Activated T-cell treated with anti-CD3 and anti-CD28 coated beads for 24 hours (primary cell): ENCODE data around the gene CRIM1.

Experiments
- DNase-seq: peaks from one replicate; pipeline ENCODE4 v3.0.0-alpha.2; 2020; ENCODE audit warnings: low read depth

Gene CRIM1

GRCh38 chr2:36455788-36456187 is 100.2 kb downstream of the CRIM1 start:
- DNase-seq: no peak

- no peak for DNase-seq
Measured at GRCh38 chr2:36456227-36457175, 100.9 kb downstream of the CRIM1 start.

- DNase-seq: no peak
Measured at GRCh38 chr2:36458106-36458505, 102.5 kb downstream of the CRIM1 start.

GRCh38 chr2:36459725-36460137 is 104.2 kb downstream of the CRIM1 start:
- DNase-seq: no peak

DNA sequence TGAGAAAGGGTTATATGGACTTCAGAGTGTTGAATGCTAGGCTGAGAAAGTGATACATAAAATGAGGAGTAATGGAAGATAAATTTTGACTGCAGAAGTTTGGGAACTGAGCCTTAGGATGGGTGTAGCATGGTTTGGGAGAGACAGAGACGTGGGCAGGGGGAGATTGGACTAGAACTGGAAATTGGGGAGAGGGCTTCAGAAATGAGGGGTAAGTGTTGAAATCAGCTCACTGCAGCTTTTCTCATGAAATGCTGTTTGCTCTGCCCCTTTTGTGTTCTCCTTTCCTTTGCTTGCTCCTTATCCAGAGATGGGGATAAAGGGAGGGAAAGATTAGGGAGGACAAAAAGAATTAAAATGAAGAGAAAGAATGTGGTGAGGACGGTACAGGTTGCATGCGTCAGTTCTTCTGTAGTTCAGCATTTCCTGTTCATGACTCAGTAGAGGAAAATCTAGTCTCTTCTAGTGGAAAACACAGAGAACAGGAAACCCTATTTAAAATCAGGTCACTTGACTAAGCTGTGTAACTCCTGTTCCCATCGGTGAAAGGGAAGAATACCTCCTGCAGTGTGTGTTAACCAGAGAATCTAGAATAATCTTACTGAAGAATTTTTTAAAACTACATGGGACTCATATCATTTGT is 105.6 kb downstream of the CRIM1 start:
- DNase-seq: no peak

DNA sequence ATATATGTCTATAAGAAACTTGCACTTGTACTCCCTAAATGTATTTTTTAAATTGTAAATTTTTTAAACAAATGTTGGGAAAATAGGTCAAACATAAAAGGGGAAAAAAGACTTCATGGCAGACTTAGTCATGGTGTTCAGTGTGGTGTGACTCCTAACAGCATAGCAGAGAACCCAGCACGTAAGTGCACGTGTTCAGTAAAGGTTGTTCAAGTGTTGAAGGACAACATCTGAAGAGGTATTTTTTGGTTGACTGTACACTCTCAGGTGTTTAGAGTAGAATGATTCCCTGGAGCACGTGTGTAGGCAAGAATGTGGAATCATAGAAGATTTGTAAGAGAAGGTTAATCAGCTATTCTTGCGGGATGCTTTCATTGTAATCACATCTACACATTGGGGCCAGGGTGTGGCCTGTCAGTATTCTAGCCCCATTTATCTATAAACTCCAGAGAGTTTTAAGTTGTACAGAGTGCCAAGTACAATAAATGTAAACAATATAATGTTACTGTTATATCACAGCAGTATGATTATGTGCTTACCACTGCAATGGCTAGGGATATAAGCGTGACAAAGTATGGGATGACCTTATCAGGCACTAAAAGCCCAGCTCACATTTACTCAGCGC is 106.8 kb downstream of the CRIM1 start:
- DNase-seq: no peak

GRCh38 chr2:36463365-36463764 is 107.8 kb downstream of the CRIM1 start:
- DNase-seq: no peak

- DNase-seq: no peak
Measured at GRCh38 chr2:36464006-36464721, 108.6 kb downstream of the CRIM1 start.

- no peak for DNase-seq
Measured at GRCh38 chr2:36466135-36466534, 110.6 kb downstream of the CRIM1 start.

- no peak for DNase-seq
Measured at GRCh38 chr2:36468463-36469105, 113.0 kb downstream of the CRIM1 start.

- no peak for DNase-seq
Measured at GRCh38 chr2:36469106-36469477, 113.5 kb downstream of the CRIM1 start.

DNA sequence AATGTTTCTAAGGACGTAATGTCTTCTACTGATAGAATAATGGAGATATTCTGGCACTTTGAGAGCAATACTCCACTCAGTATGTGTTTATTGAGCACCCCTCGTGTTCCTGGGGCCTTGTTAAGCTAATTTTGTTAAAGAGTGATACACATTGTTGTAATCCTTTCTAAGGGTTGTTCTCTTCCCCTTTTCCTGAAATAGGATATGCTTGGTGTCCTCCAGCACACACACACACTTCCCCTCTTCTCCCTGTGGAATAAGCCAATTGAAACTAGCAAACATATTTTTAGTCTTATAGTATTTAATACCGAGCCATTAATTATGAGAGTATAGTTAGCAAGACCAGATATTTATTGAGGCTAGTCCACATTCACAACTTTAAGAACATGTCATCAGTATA is 114.1 kb downstream of the CRIM1 start:
- no peak for DNase-seq

DNA sequence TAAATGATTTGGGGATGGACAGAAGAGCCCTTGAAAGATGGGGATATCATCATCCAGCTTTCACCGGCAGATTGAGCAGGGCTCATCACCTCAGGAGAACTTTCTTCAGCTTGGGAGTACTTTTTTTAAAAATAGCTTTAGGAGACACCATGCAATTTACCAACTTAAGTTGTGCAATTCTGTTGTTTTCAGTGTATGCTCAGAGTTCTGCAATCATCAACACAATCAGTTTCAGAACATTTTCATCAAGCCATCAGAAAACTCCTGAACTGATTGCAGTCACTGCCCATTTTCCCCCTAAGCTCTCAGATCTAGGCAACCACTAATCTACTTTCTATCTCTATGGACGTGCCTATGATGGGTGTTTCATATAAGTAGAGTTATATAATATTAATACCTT is 117.7 kb downstream of the CRIM1 start:
- no peak for DNase-seq

DNA sequence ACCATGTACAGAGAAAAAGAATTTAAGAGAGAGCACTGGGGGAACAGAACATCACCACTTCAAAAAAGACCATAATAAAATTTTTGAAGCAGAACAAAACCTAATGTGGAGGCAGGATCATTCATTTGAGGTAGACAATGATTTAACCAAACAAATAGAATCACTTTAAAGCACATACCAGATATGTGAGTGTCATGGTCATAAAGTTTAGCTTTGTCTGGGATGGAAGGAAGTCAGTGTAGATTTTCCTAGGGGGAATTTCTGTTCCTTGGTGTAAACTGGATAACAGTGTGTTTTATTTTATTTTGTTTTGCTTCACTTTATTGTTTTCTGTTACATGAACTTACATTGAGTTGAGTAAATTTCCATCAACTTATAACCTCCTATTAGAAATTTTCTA is 120.8 kb downstream of the CRIM1 start:
- no peak for DNase-seq

GRCh38 chr2:36477315-36477714 is 121.7 kb downstream of the CRIM1 start:
- DNase-seq: no peak

- DNase-seq: no peak
Measured at GRCh38 chr2:36477746-36478145, 122.2 kb downstream of the CRIM1 start.

GRCh38 chr2:36478332-36478738 is 122.8 kb downstream of the CRIM1 start:
- no peak for DNase-seq

DNA sequence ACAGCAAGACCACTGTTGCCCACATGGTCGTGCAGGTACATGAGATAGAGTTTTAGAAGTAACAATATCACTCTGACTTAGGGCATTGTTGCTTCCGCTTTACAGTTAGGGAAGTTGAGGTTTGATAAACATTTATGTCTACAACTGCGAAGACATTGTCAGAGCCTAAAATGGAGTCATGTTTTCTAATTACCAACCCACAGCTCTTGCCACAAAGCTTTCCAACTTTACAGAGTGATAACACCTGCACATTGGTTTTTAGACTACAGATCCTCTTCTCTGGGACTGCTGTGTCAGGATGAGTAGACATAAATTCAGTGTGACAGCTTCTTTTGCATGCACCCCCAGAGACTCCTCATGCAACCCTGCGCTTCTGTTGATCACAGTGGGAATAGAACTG is 123.4 kb downstream of the CRIM1 start:
- DNase-seq: no peak

DNA sequence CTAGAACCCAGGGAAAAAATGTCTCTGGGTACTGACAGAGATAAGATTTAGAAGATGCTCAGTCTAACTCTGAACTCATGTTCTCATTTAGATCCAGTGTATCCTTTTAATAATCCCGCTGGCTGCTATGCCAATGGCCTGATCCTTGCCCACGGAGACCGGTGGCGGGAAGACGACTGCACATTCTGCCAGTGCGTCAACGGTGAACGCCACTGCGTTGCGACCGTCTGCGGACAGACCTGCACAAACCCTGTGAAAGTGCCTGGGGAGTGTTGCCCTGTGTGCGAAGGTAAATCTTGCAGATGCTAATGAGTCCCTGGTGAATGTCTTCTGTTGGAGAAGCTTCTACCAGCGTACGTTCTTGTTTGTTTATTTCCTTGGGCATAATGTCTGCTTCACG is 123.8 kb downstream of the CRIM1 start:
- DNase-seq: no peak

DNA sequence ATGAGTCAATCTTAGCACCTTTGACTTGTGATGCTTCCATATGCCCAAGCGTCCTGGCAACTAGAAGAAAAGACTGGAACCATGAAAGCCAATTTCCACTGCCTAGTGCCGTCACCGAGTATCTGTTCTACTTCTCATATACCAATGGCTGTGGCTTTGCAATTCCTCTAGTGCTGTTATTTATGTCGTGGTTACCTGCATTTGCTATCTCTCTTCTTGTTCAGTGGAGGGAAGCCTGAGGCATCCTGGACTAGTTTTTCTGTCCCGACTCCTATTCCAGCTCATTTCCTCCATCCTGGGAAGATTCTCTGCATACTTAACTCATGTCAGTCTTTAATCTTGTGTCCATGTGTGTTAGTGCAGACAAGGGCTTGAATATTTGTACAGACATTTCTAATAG is 124.5 kb downstream of the CRIM1 start:
- no peak for DNase-seq

GRCh38 chr2:36480636-36481035 is 125.1 kb downstream of the CRIM1 start:
- DNase-seq: no peak

GRCh38 chr2:36481709-36482108 is 126.1 kb downstream of the CRIM1 start:
- no peak for DNase-seq
